ENCODE data around the gene C10orf105.

C10orf105 gene

GRCh38 chr10:71751515-71752224 lies 32.1 kb upstream of the C10orf105 start:
- no peak for DNase-seq (ENCODE audit: low read depth, low spot score)

- no peak for DNase-seq (ENCODE audit: low read depth, low spot score)
Measured at GRCh38 chr10:71750986-71751385, 31.4 kb upstream of the C10orf105 start.

GRCh38 chr10:71750124-71750841 lies 30.7 kb upstream of the C10orf105 start:
- DNase-seq (ENCODE audit: low read depth, low spot score), result no peak

- DNase-seq (ENCODE audit: low read depth, low spot score), result no peak
Measured at GRCh38 chr10:71749396-71749795, 29.8 kb upstream of the C10orf105 start.

- DNase-seq (ENCODE audit: low read depth, low spot score), result no peak
Measured at GRCh38 chr10:71748671-71749191, 29.2 kb upstream of the C10orf105 start.

- DNase-seq (ENCODE audit: low read depth, low spot score), result no peak
Measured at GRCh38 chr10:71747551-71748523, 28.3 kb upstream of the C10orf105 start.

- DNase-seq (ENCODE audit: low read depth, low spot score), result no peak
Measured at GRCh38 chr10:71747039-71747531, 27.5 kb upstream of the C10orf105 start.

- no peak for DNase-seq (ENCODE audit: low read depth, low spot score)
Measured at GRCh38 chr10:71746344-71747037, 26.9 kb upstream of the C10orf105 start.

- DNase-seq (ENCODE audit: low read depth, low spot score), result no peak
Measured at GRCh38 chr10:71745664-71746250, 26.2 kb upstream of the C10orf105 start.

- DNase-seq (ENCODE audit: low read depth, low spot score), result no peak
Measured at GRCh38 chr10:71744897-71745663, 25.5 kb upstream of the C10orf105 start.

- no peak for DNase-seq (ENCODE audit: low read depth, low spot score)
Measured at GRCh38 chr10:71743866-71744265, 24.3 kb upstream of the C10orf105 start.

- no peak for DNase-seq (ENCODE audit: low read depth, low spot score)
Measured at GRCh38 chr10:71743089-71743838, 23.7 kb upstream of the C10orf105 start.

- DNase-seq (ENCODE audit: low read depth, low spot score), result no peak
Measured at GRCh38 chr10:71742301-71743088, 22.9 kb upstream of the C10orf105 start.

GRCh38 chr10:71741671-71742070 lies 22.1 kb upstream of the C10orf105 start:
- DNase-seq (ENCODE audit: low read depth, low spot score), result no peak

- no peak for DNase-seq (ENCODE audit: low read depth, low spot score)
Measured at GRCh38 chr10:71741029-71741428, 21.5 kb upstream of the C10orf105 start.

GRCh38 chr10:71740069-71740653 lies 20.6 kb upstream of the C10orf105 start:
- peak; percentile 68 for DNase-seq (ENCODE audit: low read depth, low spot score)

GRCh38 chr10:71739358-71739900 lies 19.9 kb upstream of the C10orf105 start:
- no peak for DNase-seq (ENCODE audit: low read depth, low spot score)

GRCh38 chr10:71737834-71738197 lies 18.2 kb upstream of the C10orf105 start:
- DNase-seq (ENCODE audit: low read depth, low spot score), result no peak
